ENCODE data around the gene CRHR1.

GRCh38 chr17:45851022-45851421 is 66.9 kb downstream of the CRHR1 start:
- TF ChIP-seq CTCF (IDR thresholded peaks at IDR 0.05; ENCODE audit: borderline replicate concordance, extremely low read depth, low read length, poor library complexity, severe bottlenecking): no peak
- no peak for TF ChIP-seq EZH2 (IDR thresholded peaks at IDR 0.05; ENCODE audit: borderline replicate concordance, low read depth, low read length, severe bottlenecking)
